H54 (cell line): Measurements from ENCODE around the gene MAGI2.

Experiments
- DNase-seq: peaks from one replicate; pipeline ENCODE4 v3.0.0; 2011; ENCODE audit warnings: low spot score, mixed read lengths; ENCODE audit not compliant: insufficient read length
- FAIRE-seq: peaks from 3 replicates; lab custom pipeline; 2011; peaks lifted over from hg19 to GRCh38; lab: Jason Lieb, UNC
- POLR2A ChIP-seq: IDR thresholded peaks from 2 replicates; pipeline ENCODE4 v1.6.1; 2011; ENCODE audit warnings: low read depth, mild to moderate bottlenecking, low read length

The MAGI2 gene

DNA sequence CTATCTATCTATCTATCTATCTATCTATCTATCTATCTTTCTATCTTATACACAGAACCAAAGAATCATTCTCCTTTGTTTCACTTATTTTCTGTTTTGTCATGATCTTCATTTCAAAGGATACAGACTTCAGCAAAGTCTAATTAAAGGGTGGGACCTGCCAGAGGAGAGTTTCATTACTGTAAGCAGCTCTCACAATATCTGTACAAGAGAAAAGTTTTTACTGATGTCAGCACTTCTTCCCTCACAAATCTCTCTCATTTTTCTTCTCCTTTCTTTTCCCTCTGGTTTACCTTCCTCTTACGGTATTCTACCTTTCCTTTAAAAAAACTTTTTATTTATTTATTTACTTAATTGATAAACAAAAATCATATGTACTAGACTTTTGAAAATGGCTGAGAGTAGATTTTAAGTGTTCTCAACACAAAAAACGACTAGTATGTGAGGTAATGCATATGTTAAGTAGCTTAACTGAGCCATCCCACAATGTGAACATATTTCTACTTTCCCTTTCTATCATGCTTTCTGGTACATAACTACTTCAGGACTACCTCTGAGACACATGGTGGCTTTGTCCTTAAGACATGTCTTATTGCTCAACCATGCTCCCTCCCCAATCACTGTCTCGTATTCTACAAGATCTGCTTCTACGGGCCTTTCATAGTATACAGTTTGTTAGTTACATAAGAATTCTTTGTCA lies 955.6 kb downstream of the MAGI2 start:
- TF ChIP-seq POLR2A = no peak
- FAIRE-seq (no peak), DNase-seq (no peak)

DNA sequence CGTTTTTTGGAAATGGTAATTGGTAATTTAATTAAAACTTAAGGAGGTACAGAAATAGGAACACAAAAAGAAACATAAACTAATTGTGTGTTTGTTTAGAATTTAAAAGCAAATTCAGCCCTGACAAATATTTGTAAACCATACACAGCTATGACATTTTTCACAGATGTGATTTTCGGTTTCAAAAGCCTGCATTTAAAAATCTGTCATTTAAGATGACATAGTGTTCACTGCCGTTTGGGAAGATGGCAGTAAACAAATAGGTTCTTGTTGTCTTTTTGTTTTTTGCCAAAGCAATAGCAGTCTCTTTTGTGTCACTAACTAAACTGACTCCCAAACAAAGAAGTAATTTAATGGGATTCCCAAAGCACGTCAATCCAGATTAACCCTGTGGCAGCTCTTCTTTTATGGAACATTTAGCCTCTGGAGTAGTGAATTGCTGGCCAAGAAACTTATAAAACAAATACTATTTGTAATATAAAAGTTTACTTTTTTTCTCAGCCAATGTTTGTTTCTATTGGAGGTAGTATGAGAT lies 957.3 kb downstream of the MAGI2 start:
- FAIRE-seq = no peak
- no peak for TF ChIP-seq POLR2A
- no peak for DNase-seq

DNA sequence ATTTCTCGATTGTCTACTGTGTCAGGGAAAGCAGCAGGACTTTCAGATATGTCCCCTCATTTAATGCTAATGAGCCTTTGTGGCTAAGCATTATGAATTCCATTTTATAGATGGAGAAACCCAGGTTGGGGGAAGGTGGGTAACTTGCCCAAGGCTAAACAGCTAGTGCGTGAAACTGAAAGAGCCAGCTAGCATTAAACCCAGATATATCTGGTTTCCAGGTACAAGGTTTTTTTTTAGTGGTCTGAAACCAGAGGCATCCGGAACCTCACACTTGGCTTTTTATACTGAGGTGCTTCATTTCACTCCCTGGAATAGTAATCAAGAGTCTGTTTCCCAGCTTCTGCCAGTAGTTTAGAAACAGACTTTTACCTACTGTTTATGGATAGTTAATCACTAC lies 960.1 kb downstream of the MAGI2 start:
- no peak for TF ChIP-seq POLR2A
- no peak for FAIRE-seq
- no peak for DNase-seq

DNA sequence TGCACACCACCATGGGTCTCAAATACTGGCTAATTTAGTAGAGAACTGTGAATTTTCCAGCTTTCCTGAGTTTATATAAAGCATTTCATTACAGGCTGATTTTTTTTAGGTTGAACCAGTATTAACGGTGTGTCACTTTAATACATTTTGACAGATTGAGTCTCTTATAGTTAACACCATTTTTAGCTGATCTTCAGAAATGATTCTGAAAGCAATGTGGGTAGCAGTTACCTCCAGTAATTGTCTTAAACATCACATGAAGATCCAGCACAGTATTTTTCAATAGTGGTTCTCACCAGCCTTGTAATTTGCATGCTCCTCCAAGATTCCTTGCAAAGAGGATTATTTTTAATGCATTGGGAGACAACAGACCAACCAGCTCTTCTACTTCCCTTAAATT lies 961.3 kb downstream of the MAGI2 start:
- no peak for FAIRE-seq
- no peak for TF ChIP-seq POLR2A

DNA sequence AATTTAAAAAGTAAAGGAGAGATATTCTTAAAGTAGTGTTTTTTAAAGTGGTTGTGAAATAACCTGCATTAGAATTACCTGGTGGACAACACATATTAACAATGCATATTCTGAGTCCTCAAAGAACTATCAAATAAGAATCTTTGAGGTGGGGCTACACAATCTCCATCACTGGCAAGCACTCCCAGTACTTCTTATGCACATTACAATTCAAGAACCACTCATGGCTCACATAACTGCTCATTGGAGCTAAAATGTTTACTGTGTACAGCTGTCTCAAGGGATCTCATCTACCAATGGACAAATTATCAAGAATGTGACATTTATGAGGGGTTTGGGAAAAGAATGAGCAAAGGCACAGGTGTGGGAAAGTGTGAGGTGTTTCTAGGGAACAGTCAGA lies 962.9 kb downstream of the MAGI2 start:
- DNase-seq (no peak), FAIRE-seq (no peak)
- no peak for TF ChIP-seq POLR2A

More for the DNA sequence above, 961.3 kb downstream of the MAGI2 start:
- no peak for DNase-seq

GRCh38 chr7:78489476-78490240 lies 963.8 kb downstream of the MAGI2 start:
- FAIRE-seq (no peak), DNase-seq (no peak)
- no peak for TF ChIP-seq POLR2A

DNA sequence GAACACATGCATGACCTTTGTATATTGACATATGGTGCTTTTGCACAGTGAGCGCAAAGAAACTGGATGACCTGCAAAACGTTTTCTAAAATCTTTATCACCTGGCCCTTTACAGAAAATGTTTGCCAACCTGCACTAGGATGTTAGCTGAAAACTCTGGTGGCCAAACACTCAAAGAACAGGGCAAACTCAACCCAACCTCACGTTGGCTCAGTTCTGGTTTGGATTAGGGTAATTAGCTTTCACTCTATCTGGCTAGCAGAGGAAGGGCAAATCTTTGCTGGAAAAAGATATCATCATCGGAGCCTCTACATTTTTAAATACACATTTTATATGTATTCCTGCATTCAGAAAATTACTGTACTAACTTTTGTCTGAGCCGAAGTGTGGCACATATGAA lies 966.0 kb downstream of the MAGI2 start:
- no peak for TF ChIP-seq POLR2A
- no peak for DNase-seq
- no peak for FAIRE-seq

DNA sequence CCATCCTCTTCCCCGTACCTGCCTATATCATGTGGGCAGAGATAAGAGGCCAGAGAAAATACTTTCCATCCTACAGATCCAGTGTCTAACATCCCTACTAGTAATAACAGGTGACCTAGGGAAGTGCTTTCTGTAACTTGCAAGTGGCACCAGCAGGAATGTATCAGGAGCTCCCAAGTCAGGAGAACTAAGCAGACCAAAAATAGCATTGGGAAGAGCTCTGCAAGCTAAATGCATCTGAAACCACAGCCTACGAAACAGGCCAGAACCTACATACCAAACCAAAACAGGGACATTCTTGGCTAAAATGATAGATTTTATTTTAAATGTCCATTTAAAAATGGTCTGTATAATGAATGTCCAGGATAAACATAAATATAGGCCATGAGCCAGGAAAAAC lies 974.1 kb downstream of the MAGI2 start:
- FAIRE-seq = no peak
- no peak for TF ChIP-seq POLR2A

GRCh38 chr7:78476851-78477405 lies 976.5 kb downstream of the MAGI2 start:
- TF ChIP-seq POLR2A = no peak
- DNase-seq (no peak), FAIRE-seq (no peak)

More for the DNA sequence above, 974.1 kb downstream of the MAGI2 start:
- DNase-seq = no peak

GRCh38 chr7:78473571-78474301 lies 979.7 kb downstream of the MAGI2 start:
- FAIRE-seq (no peak), DNase-seq (no peak)
- no peak for TF ChIP-seq POLR2A

DNA sequence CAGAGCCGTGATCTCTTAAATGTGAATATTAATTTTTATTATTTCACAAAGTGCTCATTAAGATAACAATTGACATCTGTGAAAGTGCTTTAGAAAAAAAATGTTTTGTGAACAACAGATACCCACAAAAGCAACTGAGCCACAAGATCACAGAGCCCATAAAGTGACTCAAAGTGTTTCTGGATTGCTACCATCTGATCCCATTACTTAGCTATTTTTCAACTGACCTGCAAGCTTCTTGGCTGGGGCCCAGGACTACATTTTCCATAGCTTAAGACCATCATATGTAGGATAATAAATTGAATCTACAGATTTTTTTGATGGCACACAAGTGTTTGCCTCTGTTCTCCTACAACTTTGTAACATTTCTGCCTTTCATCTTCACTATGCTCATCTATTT lies 980.4 kb downstream of the MAGI2 start:
- no peak for TF ChIP-seq POLR2A

DNA sequence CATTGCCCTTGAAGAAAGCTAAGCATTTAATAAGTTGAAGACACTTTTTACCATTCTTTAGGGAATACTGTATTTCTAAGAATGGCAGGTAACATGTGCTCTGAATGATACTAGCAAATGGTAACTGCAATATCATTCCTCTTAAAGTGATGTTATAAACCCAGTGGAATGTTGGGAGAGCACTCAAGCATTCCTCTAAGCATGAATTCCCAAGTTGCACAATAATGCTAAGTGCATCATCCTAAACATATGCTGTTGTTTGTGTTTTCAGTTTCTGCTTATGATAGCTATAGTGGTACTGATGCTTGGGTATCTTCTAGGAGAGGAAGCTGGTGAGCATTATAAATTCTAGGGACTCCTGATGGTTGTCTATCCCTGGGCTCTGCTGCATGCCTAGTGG lies 980.9 kb downstream of the MAGI2 start:
- FAIRE-seq (peak; percentile 62), DNase-seq (no peak)
- TF ChIP-seq POLR2A = no peak

More for the DNA sequence above, 980.4 kb downstream of the MAGI2 start:
- DNase-seq (no peak), FAIRE-seq (no peak)

DNA sequence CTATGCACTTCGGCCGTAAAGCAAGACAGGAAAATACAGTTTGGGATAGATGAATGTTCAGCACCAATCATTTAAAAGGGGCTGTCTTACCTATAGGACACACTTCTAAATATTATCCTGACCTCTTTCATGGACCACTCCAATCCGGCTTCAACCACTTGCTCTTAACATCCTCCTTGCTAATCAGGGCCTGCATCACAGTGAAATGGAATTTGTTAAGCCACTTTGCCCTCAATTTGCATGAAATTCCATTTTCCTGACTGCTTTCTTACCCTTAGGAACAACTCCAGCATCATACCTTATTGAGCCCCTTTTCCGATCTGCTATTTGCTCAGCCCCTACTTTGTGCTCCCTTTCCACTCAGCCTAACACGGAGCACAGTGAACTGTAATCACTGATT lies 987.6 kb downstream of the MAGI2 start:
- no peak for FAIRE-seq
- DNase-seq = no peak
- no peak for TF ChIP-seq POLR2A
